ENCODE data around the gene ZMYND12.

ZMYND12 gene

GRCh38 chr1:42442662-42443061 is 13.2 kb downstream of the ZMYND12 start:
- no peak for DNase-seq (ENCODE audit: low spot score)

GRCh38 chr1:42439940-42440339 is 15.9 kb downstream of the ZMYND12 start:
- no peak for DNase-seq (ENCODE audit: low spot score)

GRCh38 chr1:42434340-42434739 is 21.5 kb downstream of the ZMYND12 start:
- no peak for DNase-seq (ENCODE audit: low spot score)

GRCh38 chr1:42433369-42433768 is 22.5 kb downstream of the ZMYND12 start:
- DNase-seq (ENCODE audit: low spot score), result no peak

DNA sequence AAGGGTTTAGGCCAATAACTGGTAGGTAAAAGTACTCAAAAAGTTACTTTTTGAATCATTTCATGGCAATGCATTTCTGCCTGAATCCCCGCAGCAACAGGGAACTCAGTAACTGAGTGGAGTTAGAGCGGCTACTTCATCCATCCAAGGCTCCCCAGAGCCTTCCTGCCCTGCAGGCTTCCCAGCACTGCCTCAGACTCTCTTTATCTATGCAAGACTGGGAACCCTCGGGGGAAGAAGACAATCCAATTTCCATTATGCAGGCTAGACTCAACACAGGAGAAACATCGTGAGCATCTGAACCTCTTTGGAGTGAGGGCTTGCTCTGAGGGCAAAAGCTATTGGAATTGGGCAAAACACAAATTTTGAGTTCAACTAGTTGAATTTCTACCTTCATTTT is 23.1 kb downstream of the ZMYND12 start:
- no peak for DNase-seq (ENCODE audit: low spot score)

DNA sequence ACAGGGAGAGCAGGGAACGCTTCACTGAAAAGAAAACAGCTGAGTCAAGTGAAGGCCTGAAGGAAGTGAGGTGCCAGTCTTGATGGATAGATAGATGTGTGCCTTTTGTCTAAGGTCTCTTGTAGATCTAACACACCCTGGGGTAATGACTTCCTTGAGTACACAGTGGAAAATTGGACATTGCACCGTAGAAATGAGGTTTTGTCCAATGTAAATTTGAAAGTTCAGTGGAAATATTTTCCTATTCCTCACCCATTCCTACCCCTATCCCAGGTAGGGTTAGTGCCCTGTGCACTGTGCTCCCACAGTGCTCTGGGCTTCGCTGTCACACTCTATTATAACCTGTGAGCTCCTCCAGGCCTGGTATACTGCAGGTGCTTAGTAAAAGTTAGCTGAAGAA is 24.3 kb downstream of the ZMYND12 start:
- DNase-seq (ENCODE audit: low spot score), result no peak

- no peak for DNase-seq (ENCODE audit: low spot score)
These were observed 25.3 kb downstream of the ZMYND12 start for GRCh38 chr1:42430286-42431135.

- DNase-seq (ENCODE audit: low spot score), result no peak
These were observed 26.2 kb downstream of the ZMYND12 start for GRCh38 chr1:42429603-42430002.

DNA sequence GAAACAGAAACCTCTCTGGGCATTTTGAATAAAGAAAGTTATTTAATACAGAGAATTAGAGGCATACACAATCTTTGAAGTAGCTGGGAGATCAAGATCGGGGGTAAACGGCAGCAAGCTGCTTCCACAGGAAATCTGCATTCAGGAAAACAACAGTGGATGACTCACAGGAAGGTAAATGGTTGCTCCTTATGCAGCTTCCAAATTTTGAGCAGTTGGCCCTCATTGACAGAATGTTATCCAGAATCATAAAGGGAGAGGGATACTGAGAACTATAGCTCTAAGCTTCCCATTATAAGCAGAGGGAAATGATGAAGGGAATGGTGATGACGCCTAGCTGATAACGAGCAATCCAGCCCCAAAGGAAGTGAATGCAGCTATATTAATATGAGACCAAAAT is 28.6 kb downstream of the ZMYND12 start:
- no peak for DNase-seq (ENCODE audit: low spot score)

DNA sequence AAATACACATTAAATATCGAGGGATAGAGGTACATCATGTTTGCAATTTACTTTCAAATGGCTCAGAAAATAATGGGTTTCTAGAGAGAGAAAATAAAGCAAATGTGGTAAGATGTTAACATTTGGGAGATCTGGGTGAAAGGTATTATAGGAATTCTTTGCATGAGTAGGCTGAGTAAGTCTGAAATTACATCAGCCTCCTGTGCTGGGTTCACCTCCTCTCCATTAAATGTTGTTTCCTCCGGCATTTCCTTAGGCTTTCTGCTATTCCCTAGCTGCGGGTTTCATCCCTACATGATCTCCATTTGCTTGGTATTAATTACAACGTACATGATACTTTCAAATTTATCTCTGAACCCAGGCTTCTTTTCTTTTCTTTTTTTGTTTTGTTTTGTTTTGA is 31.6 kb downstream of the ZMYND12 start:
- no peak for DNase-seq (ENCODE audit: low spot score)

DNA sequence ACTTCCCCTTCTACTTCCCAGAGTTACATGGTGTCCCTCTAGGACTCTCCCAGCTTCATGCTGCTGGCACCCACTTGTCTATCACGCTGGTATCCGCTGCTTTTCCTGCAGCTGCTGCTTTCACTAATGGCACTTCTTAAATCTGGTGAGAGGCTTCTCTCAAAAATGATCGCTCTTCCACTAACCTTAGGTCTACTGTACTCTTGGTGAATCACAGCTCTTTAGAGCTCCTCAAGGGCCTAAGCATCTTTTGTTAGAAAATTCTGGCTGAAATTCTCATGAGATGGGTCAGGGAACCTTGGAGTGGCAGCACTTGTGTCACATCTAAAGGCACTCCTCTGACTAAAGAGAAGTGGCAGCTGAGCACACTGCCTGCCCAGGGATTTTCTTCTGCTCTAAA is 32.1 kb downstream of the ZMYND12 start:
- no peak for DNase-seq (ENCODE audit: low spot score)

- no peak for DNase-seq (ENCODE audit: low spot score)
These were observed 33.1 kb downstream of the ZMYND12 start for GRCh38 chr1:42422737-42423136.

DNA sequence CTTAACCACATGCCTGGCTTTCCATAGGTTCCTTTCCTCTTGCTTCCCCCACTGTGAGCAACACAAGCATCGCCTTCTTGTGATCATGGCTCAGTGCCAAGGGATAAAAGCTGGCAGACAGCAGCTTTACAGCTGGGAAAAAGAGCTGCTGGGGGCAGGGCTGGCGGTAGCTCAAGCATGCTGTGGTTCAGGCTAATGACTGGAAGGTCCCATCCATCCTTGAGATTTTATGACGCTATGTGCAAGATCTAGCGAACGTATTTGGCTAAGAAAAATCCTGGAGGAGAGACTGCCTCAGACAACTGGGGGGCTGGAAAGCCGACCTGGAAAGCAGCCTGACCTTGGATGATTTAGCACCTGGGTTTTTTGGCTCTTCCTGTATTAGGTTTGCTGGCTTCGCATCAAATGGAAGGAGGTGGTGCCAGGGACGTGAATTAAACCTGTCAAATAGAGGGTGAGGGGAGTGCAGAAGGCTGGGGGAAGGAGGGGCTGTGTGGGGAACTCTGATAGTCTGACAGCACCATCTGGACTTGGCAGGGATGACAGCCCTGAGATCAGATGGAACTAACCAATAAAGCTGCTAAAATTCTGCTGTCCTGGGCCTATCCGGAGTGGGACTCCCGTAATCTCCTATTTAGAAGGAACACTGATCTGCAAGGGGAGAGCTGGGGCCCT is 34.8 kb downstream of the ZMYND12 start:
- peak; percentile 45 for DNase-seq (ENCODE audit: low spot score)

- no peak for DNase-seq (ENCODE audit: low spot score)
These were observed 35.7 kb downstream of the ZMYND12 start for GRCh38 chr1:42420121-42420520.

- DNase-seq (ENCODE audit: low spot score), result no peak
These were observed 36.5 kb downstream of the ZMYND12 start for GRCh38 chr1:42419126-42419821.

- no peak for DNase-seq (ENCODE audit: low spot score)
These were observed 37.3 kb downstream of the ZMYND12 start for GRCh38 chr1:42418516-42418915.

GRCh38 chr1:42417166-42417565 is 38.7 kb downstream of the ZMYND12 start:
- no peak for DNase-seq (ENCODE audit: low spot score)

DNA sequence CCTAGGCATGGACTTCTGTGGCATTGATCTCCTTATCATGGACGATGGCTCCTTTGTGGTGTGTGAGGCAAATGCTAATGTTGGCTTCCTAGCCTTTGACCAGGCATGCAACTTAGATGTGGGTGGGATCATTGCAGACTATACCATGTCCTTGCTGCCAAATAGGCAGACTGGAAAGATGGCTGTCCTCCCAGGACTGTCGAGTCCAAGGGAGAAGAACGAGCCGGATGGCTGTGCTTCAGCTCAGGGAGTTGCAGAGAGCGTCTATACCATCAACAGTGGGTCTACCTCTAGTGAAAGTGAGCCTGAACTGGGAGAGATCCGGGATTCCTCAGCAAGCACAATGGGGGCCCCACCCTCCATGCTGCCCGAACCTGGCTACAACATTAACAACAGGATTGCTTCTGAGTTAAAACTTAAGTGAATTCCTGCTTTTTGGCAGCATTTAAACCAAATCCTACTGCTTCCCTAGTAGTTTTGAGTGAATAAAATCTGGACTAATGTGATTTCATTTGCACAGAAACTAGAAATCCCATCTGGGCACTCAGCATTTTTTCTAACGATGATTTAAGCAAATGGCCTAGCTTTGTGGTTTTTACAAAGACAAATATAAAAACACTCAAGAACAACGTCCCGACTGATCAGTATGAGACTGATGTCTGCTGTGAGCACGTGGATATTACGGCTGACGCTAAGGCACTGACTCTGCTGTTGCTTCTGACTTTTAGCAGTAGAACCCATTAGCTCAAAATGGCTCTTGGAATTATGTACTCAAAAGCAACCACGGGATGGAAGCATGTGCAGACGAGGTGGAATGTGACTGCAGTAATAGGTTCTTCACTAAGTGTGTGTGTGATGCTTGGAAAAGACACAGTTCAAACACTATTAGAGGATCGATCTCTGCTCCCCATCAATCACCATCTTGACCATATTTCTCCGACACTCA is 41.0 kb downstream of the ZMYND12 start:
- no peak for DNase-seq (ENCODE audit: low spot score)

- DNase-seq (ENCODE audit: low spot score), result no peak
These were observed 51.9 kb downstream of the ZMYND12 start for GRCh38 chr1:42403880-42404400.

DNA sequence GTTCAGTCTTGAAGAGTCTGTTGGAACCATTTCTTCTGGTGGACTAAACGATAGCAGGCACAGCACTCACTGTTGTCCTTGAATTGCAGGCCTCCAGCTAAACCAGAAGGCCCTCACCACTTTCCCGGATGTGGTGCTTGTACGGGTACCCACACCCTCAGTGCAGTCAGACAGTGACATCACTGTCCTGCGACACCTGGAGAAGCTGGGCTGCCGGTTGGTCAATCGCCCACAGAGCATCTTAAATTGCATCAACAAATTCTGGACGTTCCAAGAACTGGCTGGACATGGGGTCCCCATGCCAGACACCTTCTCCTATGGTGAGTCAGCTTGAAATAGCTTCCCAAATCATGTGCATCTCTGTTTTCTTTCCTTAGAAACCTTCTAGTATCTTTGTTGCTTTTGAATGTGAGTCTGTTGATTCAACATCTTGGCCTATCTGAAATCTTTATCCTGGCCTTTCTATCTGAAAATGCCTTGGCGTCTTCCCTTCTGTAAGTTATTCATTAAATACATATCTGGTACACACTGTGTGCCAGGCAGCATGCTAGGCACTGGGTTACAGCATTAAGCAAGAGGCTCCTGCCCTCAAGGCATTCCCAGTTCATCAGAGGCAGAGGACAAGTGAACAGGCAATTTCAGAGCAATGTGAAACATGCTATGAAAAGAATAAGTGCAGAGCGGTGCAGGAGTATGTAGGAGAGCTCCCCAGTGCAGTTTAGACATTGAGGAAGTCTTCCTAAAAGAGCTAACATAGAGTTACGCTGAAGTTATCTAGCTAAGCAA is 56.3 kb downstream of the ZMYND12 start:
- no peak for DNase-seq (ENCODE audit: low spot score)
